ENCODE measurements around the gene SASH1. TPM values are rescaled to one million over a fixed set of nuclear protein-coding genes. Genes with fewer than 3 reads are reported as not detected.

SASH1 gene
- total and polyA plus RNA-seq, 2 of the 8 experiments (the other 6 are each of a cell fraction or from before 2014, with no cell fraction given), result 6.0 to 20.2 TPM

DNA sequence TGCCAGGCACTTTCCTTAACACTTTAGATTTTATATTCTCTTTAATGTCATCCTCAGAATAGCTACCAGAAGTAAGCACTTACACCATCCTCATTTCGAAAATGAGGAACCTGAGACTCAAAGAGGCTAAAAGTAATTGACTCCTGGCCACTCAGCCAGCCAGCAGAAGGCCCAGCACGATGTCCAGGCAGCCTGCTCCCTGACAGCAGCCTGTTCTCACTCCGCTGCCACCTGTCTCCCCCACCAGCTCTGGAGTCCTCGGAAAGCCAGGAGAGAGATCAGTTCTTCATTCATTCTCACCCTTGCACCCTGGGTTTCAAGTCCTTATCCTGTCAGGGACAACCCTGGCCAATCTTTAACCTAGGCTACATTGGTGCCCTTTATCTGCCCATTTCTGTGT is 174.0 kb downstream of the SASH1 start:
- Histone ChIP-seq H4K20me1 (replicated peaks in 1 of 2; ENCODE audit: control insufficient read depth in 1 of 2, insufficient read depth in 2 of 2, low read length in 2 of 2) (no peaks in the 10 kb centered on the region), H4K91ac (replicated peaks; ENCODE audit: insufficient read length, low read length) (no peak overlapping the region), H2AFZ (ENCODE audit: low read length) (no peak overlapping the region), H3K4me3 (ENCODE audit: extremely low read depth in 1 of 4, insufficient read depth in 2 of 4, low read depth in 3 of 4, low read length in 4 of 4) (no peak overlapping the region), H3K56ac (replicated peaks; ENCODE audit: insufficient read length, low read depth, low read length) (no peak overlapping the region), H4K8ac (ENCODE audit: extremely low read depth, insufficient read depth, low read length) (no peak overlapping the region), H3K23ac (ENCODE audit: insufficient read length) (no peak overlapping the region), H3K4me2 (ENCODE audit: insufficient read depth in 1 of 2, low read depth in 2 of 2, low read length in 2 of 2) (0 out of 4 replicates have a peak overlapping the region, but pooled peaks of 1 of the 2 experiments have one; percentile 27), H3K4ac (replicated peaks; ENCODE audit: insufficient read length, low read depth, low read length) (peak overlapping the region; percentile 10), H3K23me2 (ENCODE audit: low read depth, low read length) (no peaks in the 10 kb centered on the region; the same call in 1 of the 2 replicates), H3K79me2 (ENCODE audit: control insufficient read depth in 1 of 2, insufficient read depth in 2 of 2, low read length in 2 of 2) (no peaks in the 10 kb centered on the region), H3K27me3 (replicated peaks in 1 of 4; ENCODE audit: control insufficient read depth in 3 of 4, extremely low read depth in 1 of 4, insufficient read depth in 3 of 4, low read length in 3 of 4) (no peaks in the 10 kb centered on the region), H4K5ac (ENCODE audit: insufficient read length, low read depth, low read length) (no peak overlapping the region), H2BK120ac (replicated peaks; ENCODE audit: low read depth, low read length) (no peak overlapping the region), H2AK5ac (ENCODE audit: low read depth, low read length) (no peak overlapping the region), H2BK20ac (ENCODE audit: low read length) (no peak overlapping the region), H2BK15ac (ENCODE audit: low read length) (no peak overlapping the region), H2BK5ac (ENCODE audit: low read depth, low read length) (peak overlapping the region; percentile 41), H3K18ac (ENCODE audit: extremely low read depth, low read length) (no peak overlapping the region), H3K27ac (ENCODE audit: low read depth, low read length) (no peak overlapping the region), H3K9ac (replicated peaks in 1 of 4; ENCODE audit: extremely low read depth in 1 of 4, low read depth in 3 of 4, low read length in 3 of 4) (no peak overlapping the region; a peak in 1 of 7 replicates), H3K36me3 (ENCODE audit: control insufficient read depth in 2 of 4, insufficient read depth in 4 of 4, low read length in 3 of 4) (peaks cover 0 to 11% (median 6%) of the 10 kb centered on the region in 4 experiments; a peak in 5 of 8 replicates), H3K4me1 (replicated peaks in 1 of 4; ENCODE audit: control insufficient read depth in 3 of 4, insufficient read depth in 4 of 4, low read length in 3 of 4) (peaks cover 6 to 18% (median 11%) of the 10 kb centered on the region in 4 experiments), H3K14ac (ENCODE audit: insufficient read length) (no peak overlapping the region), H2BK12ac (ENCODE audit: low read depth, low read length) (peak overlapping the region; percentile 75; the same call in 1 of the 2 replicates), H3K79me1 (ENCODE audit: low read depth, low read length) (no peaks in the 10 kb centered on the region), H3K9me3 (ENCODE audit: insufficient read depth in 2 of 2, low read depth in 1 of 2, low read length in 1 of 2) (no peaks in the 10 kb centered on the region; a peak in 1 of 4 replicates)
- ChIA-PET CTCF (ENCODE audit: partially characterized antibody) (interaction anchor here (1.2 kb wide), 1 partner anchor 12 kb away, joined by 3 read pairs; no protein-coding TSS in a partner anchor), POLR2A (ENCODE audit: partially characterized antibody) (interaction anchor here (0.6 kb wide), 2 partner anchors 362 to 1843 kb away, joined by 3 to 4 read pairs; no protein-coding TSS in a partner anchor)
- FAIRE-seq, result no peak
- no peak for DNase-seq (ENCODE audit: low read depth in 1 of 2, low spot score in 2 of 2)
- 82% methylated on average over 4 of the region's 4 CpGs; no CpG with 5 or more reads in 1 of the 2 experiments for WGBS, 2 experiments (ENCODE audit: extremely low coverage in 1 of 2, insufficient coverage in 1 of 2, insufficient read length in 1 of 2, insufficient replicate concordance in 2 of 2, low coverage in 1 of 2, low lambda C conversion rate in 2 of 2, missing lambda C conversion rate in 1 of 2)
- TF ChIP-seq KDM5A (IDR thresholded peaks at IDR 0.05; ENCODE audit: low read length) (no peak), GTF2F1 (IDR thresholded peaks at IDR 0.05; ENCODE audit: borderline replicate concordance, low read depth, low read length) (no peak)

All from H1 (cell line).